GM12873 (cell line): Measurements from ENCODE around the gene PCNX3.

Experiments
- CTCF ChIP-seq: IDR thresholded peaks from 2 replicates; pipeline ENCODE4 v1.5.1; 2012; ENCODE audit warnings: low read depth, mild to moderate bottlenecking, moderate library complexity, low read length, control low read depth; ENCODE audit not compliant: insufficient read depth; ENCODE audit errors: missing control alignments

Gene PCNX3

DNA sequence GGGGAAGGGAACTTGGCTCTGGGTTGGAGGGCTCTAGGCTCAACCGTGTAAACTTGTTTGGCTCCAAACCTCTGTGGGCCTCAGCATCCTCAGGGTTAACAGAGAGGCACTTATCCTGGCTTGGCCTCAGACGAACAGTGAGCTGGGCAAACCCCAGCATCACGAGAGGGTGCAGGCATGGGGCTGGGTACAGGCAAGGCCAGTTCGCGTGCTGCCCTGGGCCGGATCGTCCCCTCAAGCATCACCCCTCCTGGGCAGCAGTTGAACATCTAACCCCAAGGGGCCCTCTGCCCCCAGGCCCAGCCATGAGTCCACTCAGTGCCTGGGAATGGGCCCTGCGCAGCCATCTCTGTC, 37.8 kb upstream of the PCNX3 start:
- TF ChIP-seq CTCF, result no peak

- TF ChIP-seq CTCF, result no peak
These were observed 37.4 kb upstream of the PCNX3 start for GRCh38 chr11:65578134-65578533.

- no peak for TF ChIP-seq CTCF
These were observed 36.9 kb upstream of the PCNX3 start for GRCh38 chr11:65578667-65579066.

DNA sequence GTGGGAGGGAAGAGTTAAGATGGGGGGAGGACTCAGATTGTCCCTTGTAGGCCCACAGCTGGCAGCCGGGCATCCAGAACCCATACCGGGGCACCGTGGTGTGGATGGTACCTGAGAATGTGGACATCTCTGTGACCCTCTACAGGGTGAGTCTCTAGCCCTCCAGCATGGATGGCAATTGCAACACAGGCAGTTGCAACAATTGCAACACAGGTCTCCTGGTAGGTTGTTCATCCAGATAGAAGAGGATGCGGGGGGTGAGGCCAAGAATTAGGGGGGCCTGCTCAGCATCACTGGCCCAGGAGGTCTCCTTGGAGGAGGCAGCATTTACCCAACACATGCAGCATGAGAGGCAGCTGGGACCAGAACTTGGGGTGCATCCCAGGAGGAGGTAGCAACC, 36.3 kb upstream of the PCNX3 start:
- TF ChIP-seq CTCF, result no peak

GRCh38 chr11:65580031-65580692, 35.4 kb upstream of the PCNX3 start:
- no peak for TF ChIP-seq CTCF

DNA sequence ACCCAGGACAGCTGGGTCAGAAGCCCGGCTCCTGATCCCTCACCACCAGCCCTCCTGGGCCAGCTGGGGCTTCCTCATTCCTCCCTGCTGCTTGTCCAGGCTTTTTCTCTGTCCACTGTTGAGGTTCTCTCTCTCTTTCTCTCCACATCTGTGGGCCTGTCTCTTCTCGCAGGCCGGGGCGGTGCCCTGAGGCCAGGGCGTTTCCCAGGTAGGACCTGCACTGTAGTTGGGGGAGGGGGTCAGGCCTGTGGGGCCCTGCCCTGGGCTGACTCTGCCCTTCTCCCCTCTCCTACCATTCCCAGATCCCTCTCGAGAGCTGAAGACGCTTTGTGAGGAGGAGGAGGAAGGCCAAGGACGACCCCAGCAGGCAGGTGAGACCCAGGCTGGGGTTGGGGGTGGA, 34.8 kb upstream of the PCNX3 start:
- TF ChIP-seq CTCF, result no peak

DNA sequence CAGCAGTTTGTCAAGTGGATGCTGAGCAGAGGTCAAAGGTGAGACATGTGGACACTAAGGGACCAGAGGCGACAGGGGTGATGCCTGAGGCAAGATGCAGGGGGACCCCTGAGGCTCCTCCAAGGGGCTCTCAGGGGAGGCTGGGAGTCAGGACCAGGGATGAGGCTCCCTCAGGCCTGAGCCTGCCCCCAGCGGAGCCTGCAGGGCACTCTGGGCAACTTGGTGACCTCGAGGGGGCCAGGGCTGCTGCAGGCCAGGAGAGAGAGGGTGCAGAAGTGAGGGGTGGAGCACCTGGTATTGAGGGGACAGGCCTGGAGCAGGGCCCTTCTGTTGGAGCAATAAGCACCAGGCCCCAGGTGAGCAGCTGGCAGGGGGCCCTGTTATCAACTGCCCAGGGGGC, 33.6 kb upstream of the PCNX3 start:
- no peak for TF ChIP-seq CTCF
